Smooth muscle cell (in vitro differentiated cells): ENCODE data around the gene SPTSSA. TPM values are rescaled to one million over a fixed set of nuclear protein-coding genes. Genes with fewer than 3 reads are reported as not detected.

Source experiments
- DNase-seq: peaks from one replicate; lab custom pipeline; 2025; ENCODE audit not compliant: unreplicated experiment; lab: John Stamatoyannopoulos, UW
- H2AFZ ChIP-seq: fragments of 200-600 bp; sonication (generic); 2 replicates; pipeline ENCODE4 v1.6.0; 2016; ENCODE audit warnings: antibody characterized with exemption, low read depth, mild to moderate bottlenecking
- H3F3A ChIP-seq: fragments of 200-600 bp; sonication (generic); 2 replicates; pipeline ENCODE4 v1.6.0; 2017; ENCODE audit warnings: antibody characterized with exemption, low read depth
- H3K27ac ChIP-seq: fragments of 200-600 bp; sonication (generic); 2 replicates; pipeline ENCODE4 v1.5.1; 2016; ENCODE audit warnings: low read depth, mild to moderate bottlenecking
- H3K27me3 ChIP-seq: fragments of 200-600 bp; sonication (generic); 2 replicates; pipeline ENCODE4 v1.6.1; 2016; ENCODE audit warnings: low read depth, mild to moderate bottlenecking
- H3K36me3 ChIP-seq: fragments of 200-600 bp; sonication (generic); 2 replicates; pipeline ENCODE4 v1.5.1; 2016; ENCODE audit warnings: low read depth
- H3K4me1 ChIP-seq: fragments of 200-600 bp; sonication (generic); 2 replicates; pipeline ENCODE4 v1.5.1; 2016; ENCODE audit warnings: low read depth
- H3K4me2 ChIP-seq: fragments of 200-600 bp; sonication (generic); 2 replicates; pipeline ENCODE4 v1.6.0; 2016; ENCODE audit warnings: mild to moderate bottlenecking
- H3K4me3 ChIP-seq: fragments of 200-600 bp; sonication (generic); 2 replicates; pipeline ENCODE4 v1.5.1; 2016; ENCODE audit warnings: mild to moderate bottlenecking
- H3K79me2 ChIP-seq: fragments of 200-600 bp; sonication (generic); 2 replicates; pipeline ENCODE4 v1.6.0; 2016; ENCODE audit warnings: low read depth, mild to moderate bottlenecking
- H3K9ac ChIP-seq: fragments of 200-600 bp; sonication (generic); 2 replicates; pipeline ENCODE4 v1.6.0; 2016; ENCODE audit warnings: low read depth
- H3K9me3 ChIP-seq: fragments of 200-600 bp; sonication (generic); replicated peaks from 2 replicates; pipeline ENCODE4 v1.5.1; 2016; ENCODE audit warnings: low read depth
- H4K20me1 ChIP-seq: fragments of 200-600 bp; sonication (generic); 2 replicates; pipeline ENCODE4 v1.6.0; 2016; ENCODE audit warnings: low read depth
- WGBS: methylation state at CpG from one replicate; pipeline ENCODE4 v1.1.7; 2016; ENCODE audit warnings: low lambda C conversion rate; 5-methylcytosine and 5-hydroxymethylcytosine counted together
- polyA plus RNA-seq: library from polyadenylated mRNA; unstranded; fragments of >200 nt; fragmentation: Nextera tagmentation; extraction: Ambion mirVana; gene quantifications from 2 replicates; pipeline ENCODE4 v1.2.1, GENCODE V29; 2016
- total RNA-seq: library from RNA; depleted of rRNA; stranded (reverse); fragments of >200 nt; gene quantifications from 2 replicates; pipeline ENCODE4 v1.2.3, GENCODE V29; 2014
- TF ChIP-seq, protein P1 (sequence below): fragments of 200-600 bp; sonication (generic); IDR thresholded peaks from 2 replicates; pipeline ENCODE4 v1.5.1; 2017; ENCODE audit warnings: borderline replicate concordance, mild to moderate bottlenecking, antibody characterized with exemption; ENCODE audit not compliant: insufficient read depth, poor library complexity, severe bottlenecking

Gene SPTSSA
- total and polyA plus RNA-seq, 2 experiments from 2014 or later, result 22.8 to 23.7 TPM

DNA sequence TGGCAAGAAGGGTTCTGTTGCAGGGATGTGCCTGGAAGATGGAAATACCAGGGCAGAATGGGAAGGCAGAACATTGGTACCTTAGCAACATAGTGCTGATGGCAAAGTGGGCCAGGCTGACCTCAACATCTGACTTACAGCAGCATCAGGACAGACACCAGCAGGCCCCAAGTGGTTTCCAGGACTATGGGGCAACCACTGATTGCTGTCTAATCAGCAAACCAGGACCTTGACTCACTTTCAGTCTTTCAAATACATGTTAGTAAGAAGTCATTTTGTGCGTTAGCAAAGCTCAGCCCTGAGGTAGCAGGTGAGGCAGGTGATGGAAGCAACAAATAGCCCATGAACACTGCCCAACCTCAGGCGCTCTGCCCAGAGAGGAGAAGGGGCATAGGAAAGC is 4.7 kb upstream of the SPTSSA start:
- H3F3A ChIP-seq, result no peaks in the 10 kb centered on the region
- 96% methylated on average over 2 of the region's 2 CpGs for WGBS
- no peaks in the 10 kb centered on the region for H3K36me3 ChIP-seq
- no peaks in the 10 kb centered on the region for H4K20me1 ChIP-seq
- no peaks in the 10 kb centered on the region for H3K4me1 ChIP-seq
- H3K9me3 ChIP-seq, result no peaks in the 10 kb centered on the region
- TF ChIP-seq, protein P1, sequence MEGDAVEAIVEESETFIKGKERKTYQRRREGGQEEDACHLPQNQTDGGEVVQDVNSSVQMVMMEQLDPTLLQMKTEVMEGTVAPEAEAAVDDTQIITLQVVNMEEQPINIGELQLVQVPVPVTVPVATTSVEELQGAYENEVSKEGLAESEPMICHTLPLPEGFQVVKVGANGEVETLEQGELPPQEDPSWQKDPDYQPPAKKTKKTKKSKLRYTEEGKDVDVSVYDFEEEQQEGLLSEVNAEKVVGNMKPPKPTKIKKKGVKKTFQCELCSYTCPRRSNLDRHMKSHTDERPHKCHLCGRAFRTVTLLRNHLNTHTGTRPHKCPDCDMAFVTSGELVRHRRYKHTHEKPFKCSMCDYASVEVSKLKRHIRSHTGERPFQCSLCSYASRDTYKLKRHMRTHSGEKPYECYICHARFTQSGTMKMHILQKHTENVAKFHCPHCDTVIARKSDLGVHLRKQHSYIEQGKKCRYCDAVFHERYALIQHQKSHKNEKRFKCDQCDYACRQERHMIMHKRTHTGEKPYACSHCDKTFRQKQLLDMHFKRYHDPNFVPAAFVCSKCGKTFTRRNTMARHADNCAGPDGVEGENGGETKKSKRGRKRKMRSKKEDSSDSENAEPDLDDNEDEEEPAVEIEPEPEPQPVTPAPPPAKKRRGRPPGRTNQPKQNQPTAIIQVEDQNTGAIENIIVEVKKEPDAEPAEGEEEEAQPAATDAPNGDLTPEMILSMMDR, result no peak
- H2AFZ ChIP-seq, result no peak overlapping the region
- DNase-seq, result no peak
- H3K27me3 ChIP-seq, result no peaks in the 10 kb centered on the region
- H3K79me2 ChIP-seq, result no peaks in the 10 kb centered on the region
- H3K4me2 ChIP-seq, result no peak overlapping the region
- H3K4me3 ChIP-seq, result no peak overlapping the region
- H3K27ac ChIP-seq, result no peak overlapping the region
- H3K9ac ChIP-seq, result no peak overlapping the region

DNA sequence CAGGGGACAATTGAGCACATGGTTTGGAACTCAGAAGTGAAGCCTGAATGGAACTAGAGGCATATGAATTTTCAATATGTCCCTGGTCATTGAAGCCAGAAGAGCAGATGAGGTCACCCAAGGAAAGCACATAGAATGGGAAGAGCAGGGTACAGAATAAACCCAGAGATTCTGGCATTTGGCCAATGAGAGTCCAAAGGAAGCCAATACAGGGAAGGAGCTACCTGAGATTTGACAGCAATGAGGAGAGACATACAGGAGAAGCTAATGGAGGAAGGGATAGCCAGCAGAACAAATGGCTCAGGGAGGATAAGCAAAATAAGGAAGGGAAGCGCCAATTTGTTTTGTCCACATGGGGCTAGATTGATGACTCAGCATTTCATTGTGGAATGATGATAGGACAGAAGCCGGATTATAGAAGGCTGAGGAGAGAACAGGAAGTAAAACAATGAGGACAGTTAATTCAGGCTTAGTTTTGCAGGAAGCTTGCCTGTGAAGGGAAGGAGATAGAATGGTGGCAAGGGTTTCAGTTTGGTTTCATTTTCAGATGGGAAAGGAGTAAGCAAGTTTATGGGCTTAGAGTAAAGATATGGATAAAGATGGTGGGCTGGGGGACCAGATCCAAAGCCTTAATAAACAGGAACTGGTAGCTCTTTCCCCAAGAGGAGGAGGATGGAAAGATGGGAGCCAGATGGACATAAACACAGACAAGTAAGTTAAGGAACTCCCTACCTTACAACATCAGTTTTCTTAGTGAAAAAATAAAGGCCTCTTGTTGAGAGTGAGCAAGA is 3.2 kb upstream of the SPTSSA start:
- no peak overlapping the region for H3K4me2 ChIP-seq
- no peaks in the 10 kb centered on the region for H3K27me3 ChIP-seq
- H3K4me3 ChIP-seq, result no peak overlapping the region
- WGBS, result 74% methylated on average over 2 of the region's 2 CpGs
- no peaks in the 10 kb centered on the region for H3F3A ChIP-seq
- H4K20me1 ChIP-seq, result peaks cover 14% of the 10 kb centered on the region
- H3K4me1 ChIP-seq, result peaks cover 8% of the 10 kb centered on the region
- H3K9me3 ChIP-seq, result no peaks in the 10 kb centered on the region
- H3K36me3 ChIP-seq, result no peaks in the 10 kb centered on the region
- H2AFZ ChIP-seq, result no peak overlapping the region
- H3K79me2 ChIP-seq, result peaks cover 10% of the 10 kb centered on the region
- TF ChIP-seq, protein P1, result no peak
- H3K9ac ChIP-seq, result no peak overlapping the region
- no peak for DNase-seq
- no peak overlapping the region for H3K27ac ChIP-seq

DNA sequence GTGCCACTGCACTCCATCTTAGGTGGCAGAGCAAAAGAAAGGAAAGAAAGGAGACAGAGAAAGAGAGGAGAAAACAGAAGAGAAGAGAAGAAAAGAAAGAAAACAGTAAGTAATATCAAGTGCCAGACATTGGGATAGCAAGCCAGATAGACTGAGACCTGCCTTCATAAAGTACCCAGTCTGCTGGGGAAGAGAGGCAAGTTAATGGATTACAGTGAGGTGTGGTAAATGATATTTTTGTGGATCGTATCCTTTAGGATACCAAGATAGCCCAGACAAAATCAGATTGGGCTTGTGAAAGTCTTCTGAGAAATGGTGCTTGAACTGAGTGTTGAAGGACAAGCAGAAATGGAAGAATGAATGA is 1.5 kb upstream of the SPTSSA start:
- Histone ChIP-seq H3K79me2 (peaks cover 27% of the 10 kb centered on the region), H3K9me3 (no peaks in the 10 kb centered on the region), H3K9ac (no peak overlapping the region), H3K4me1 (peaks cover 16% of the 10 kb centered on the region), H3K36me3 (no peaks in the 10 kb centered on the region), H2AFZ (no peak overlapping the region), H3K4me2 (no peak overlapping the region), H4K20me1 (peaks cover 31% of the 10 kb centered on the region), H3K4me3 (no peak overlapping the region), H3K27ac (no peak overlapping the region), H3F3A (no peaks in the 10 kb centered on the region), H3K27me3 (no peaks in the 10 kb centered on the region)
- TF ChIP-seq, protein P1, result no peak
- DNase-seq, result no peak
- 92% methylated on average over 1 of the region's 1 CpG for WGBS
